ENCODE results near the gene MIEF2. TPM values are rescaled to one million over a fixed set of nuclear protein-coding genes. Genes with fewer than 3 reads are reported as not detected.

The MIEF2 gene
- total RNA-seq, 1 experiment from 2014 or later: 11.2 TPM

DNA sequence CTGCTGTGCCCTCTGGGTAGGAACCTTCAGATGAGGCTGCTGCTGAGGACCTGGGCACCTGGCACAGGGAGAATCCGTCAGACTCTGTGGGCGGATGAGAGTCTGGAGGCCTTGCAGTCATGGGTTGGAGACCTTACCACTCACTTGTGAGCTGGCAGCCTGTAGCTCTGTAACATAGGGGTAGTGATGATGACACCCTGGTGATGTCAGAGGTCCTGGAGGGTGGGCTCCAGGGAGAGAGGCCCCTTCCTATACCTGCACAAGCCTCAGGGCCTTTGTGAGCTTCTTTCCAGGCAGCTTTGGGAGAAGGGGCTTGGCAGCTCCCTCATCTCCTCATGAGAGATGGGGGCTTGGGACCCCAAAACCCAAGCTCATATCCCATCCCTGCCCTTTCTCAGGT, 1.6 kb downstream of the MIEF2 start:
- no peaks in the 10 kb centered on the region for H3K9me3 ChIP-seq (ENCODE audit: control insufficient read depth, insufficient read depth, low read depth, low read length)
- no peaks in the 10 kb centered on the region for H3K27me3 ChIP-seq (ENCODE audit: control insufficient read depth, insufficient read depth, low read length)
- DNase-seq (ENCODE audit: low read depth, low spot score): no peak
- peaks cover 3% of the 10 kb centered on the region; the same call in 1 of the 2 replicates for H3K36me3 ChIP-seq (ENCODE audit: control insufficient read depth, insufficient read depth, low read length)
- CTCF ChIA-PET: no interaction called here
- no peak overlapping the region for H3K27ac ChIP-seq (ENCODE audit: low read length)
- in situ Hi-C loops (cut with HindIII; ENCODE audit: low pct_unique_long_range_greater_than_20kb, low sequenced_read_pairs): no loop called here
- intact Hi-C loops (cut with micrococcal nuclease; ENCODE audit: unreplicated experiment): no loop called here
- POLR2A ChIA-PET: no interaction called here
- H3K4me3 ChIP-seq (ENCODE audit: low read depth in 2 of 2, low read length in 2 of 2): no peak overlapping the region
- TF ChIP-seq, protein P1, sequence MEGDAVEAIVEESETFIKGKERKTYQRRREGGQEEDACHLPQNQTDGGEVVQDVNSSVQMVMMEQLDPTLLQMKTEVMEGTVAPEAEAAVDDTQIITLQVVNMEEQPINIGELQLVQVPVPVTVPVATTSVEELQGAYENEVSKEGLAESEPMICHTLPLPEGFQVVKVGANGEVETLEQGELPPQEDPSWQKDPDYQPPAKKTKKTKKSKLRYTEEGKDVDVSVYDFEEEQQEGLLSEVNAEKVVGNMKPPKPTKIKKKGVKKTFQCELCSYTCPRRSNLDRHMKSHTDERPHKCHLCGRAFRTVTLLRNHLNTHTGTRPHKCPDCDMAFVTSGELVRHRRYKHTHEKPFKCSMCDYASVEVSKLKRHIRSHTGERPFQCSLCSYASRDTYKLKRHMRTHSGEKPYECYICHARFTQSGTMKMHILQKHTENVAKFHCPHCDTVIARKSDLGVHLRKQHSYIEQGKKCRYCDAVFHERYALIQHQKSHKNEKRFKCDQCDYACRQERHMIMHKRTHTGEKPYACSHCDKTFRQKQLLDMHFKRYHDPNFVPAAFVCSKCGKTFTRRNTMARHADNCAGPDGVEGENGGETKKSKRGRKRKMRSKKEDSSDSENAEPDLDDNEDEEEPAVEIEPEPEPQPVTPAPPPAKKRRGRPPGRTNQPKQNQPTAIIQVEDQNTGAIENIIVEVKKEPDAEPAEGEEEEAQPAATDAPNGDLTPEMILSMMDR (IDR thresholded peaks at IDR 0.05): no peak
- no peak for TF ChIP-seq SIN3A (IDR thresholded peaks at IDR 0.05; ENCODE audit: borderline replicate concordance, insufficient read depth, low read depth, low read length)
- TF ChIP-seq, protein P2, sequence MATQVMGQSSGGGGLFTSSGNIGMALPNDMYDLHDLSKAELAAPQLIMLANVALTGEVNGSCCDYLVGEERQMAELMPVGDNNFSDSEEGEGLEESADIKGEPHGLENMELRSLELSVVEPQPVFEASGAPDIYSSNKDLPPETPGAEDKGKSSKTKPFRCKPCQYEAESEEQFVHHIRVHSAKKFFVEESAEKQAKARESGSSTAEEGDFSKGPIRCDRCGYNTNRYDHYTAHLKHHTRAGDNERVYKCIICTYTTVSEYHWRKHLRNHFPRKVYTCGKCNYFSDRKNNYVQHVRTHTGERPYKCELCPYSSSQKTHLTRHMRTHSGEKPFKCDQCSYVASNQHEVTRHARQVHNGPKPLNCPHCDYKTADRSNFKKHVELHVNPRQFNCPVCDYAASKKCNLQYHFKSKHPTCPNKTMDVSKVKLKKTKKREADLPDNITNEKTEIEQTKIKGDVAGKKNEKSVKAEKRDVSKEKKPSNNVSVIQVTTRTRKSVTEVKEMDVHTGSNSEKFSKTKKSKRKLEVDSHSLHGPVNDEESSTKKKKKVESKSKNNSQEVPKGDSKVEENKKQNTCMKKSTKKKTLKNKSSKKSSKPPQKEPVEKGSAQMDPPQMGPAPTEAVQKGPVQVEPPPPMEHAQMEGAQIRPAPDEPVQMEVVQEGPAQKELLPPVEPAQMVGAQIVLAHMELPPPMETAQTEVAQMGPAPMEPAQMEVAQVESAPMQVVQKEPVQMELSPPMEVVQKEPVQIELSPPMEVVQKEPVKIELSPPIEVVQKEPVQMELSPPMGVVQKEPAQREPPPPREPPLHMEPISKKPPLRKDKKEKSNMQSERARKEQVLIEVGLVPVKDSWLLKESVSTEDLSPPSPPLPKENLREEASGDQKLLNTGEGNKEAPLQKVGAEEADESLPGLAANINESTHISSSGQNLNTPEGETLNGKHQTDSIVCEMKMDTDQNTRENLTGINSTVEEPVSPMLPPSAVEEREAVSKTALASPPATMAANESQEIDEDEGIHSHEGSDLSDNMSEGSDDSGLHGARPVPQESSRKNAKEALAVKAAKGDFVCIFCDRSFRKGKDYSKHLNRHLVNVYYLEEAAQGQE (IDR thresholded peaks at IDR 0.05; ENCODE audit: insufficient read depth in 1 of 2, low read depth in 2 of 2, low read length in 1 of 2): no peak
- TF ChIP-seq TCF7L2 (IDR thresholded peaks at IDR 0.05; ENCODE audit: low read depth, low read length): no peak
- no peak for TF ChIP-seq POLR2AphosphoS5 (IDR thresholded peaks at IDR 0.05; ENCODE audit: low read depth, low read length)
- no peak for ATAC-seq
- no TSS peak for BruUV-seq (replicated peaks)
- peaks cover 9% of the 10 kb centered on the region for H3K4me1 ChIP-seq (ENCODE audit: control insufficient read depth, insufficient read depth, low read length)

DNA sequence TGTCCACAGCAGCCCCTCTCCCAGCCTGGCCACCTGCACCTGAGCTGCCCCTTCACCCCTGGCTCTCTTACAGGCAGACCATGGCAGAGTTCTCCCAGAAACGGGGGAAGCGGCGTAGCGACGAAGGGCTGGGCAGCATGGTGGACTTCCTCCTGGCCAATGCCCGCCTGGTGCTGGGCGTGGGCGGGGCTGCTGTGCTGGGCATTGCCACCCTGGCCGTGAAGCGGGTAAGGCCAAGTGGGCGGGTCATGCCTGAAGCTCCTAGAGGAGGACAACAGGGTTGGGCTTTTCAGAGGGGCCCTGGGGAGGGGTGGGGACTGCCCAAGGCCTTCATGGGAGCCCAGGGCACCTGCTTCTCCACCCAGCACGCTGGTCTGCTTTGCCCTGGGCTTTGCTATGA, 2.2 kb downstream of the MIEF2 start:
- no peaks in the 10 kb centered on the region for H3K27me3 ChIP-seq (ENCODE audit: control insufficient read depth, insufficient read depth, low read length)
- peaks cover 3% of the 10 kb centered on the region; the same call in 1 of the 2 replicates for H3K36me3 ChIP-seq (ENCODE audit: control insufficient read depth, insufficient read depth, low read length)
- H3K4me1 ChIP-seq (ENCODE audit: control insufficient read depth, insufficient read depth, low read length): peaks cover 7% of the 10 kb centered on the region
- BruUV-seq (replicated peaks): no TSS peak
- POLR2A ChIA-PET: no interaction called here
- no peak overlapping the region for H3K27ac ChIP-seq (ENCODE audit: low read length)
- no peak for ATAC-seq
- in situ Hi-C loops (cut with HindIII; ENCODE audit: low pct_unique_long_range_greater_than_20kb, low sequenced_read_pairs) (no loop called here), intact Hi-C loops (cut with micrococcal nuclease; ENCODE audit: unreplicated experiment) (no loop called here)
- no peaks in the 10 kb centered on the region for H3K9me3 ChIP-seq (ENCODE audit: control insufficient read depth, insufficient read depth, low read depth, low read length)
- no peak for DNase-seq (ENCODE audit: low read depth, low spot score)
- CTCF ChIA-PET: no interaction called here
- TF ChIP-seq, protein P1 (IDR thresholded peaks at IDR 0.05): no peak
- TF ChIP-seq TCF7L2 (IDR thresholded peaks at IDR 0.05; ENCODE audit: low read depth, low read length): no peak
- no peak overlapping the region for H3K4me3 ChIP-seq (ENCODE audit: low read depth in 2 of 2, low read length in 2 of 2)

All from Panc1 (cell line).